IMR-90 (cell line): Measurements from ENCODE around the gene CARD10.

ENCODE experiments used
- CEBPB ChIP-seq: IDR thresholded peaks from 2 replicates; pipeline ENCODE4 v1.6.1; 2012; ENCODE audit warnings: low read depth, low read length, improper control_type of control experiment
- CHD1 ChIP-seq: IDR thresholded peaks from 2 replicates; pipeline ENCODE4 v1.6.1; 2012; ENCODE audit warnings: low read depth, low read length, improper control_type of control experiment
- MAFK ChIP-seq: IDR thresholded peaks from 2 replicates; pipeline ENCODE4 v1.6.1; 2012; ENCODE audit warnings: low read depth, low read length, improper control_type of control experiment
- MAZ ChIP-seq: IDR thresholded peaks from 2 replicates; pipeline ENCODE4 v1.6.1; 2012; ENCODE audit warnings: low read depth, mild to moderate bottlenecking, low read length, improper control_type of control experiment, moderate library complexity, borderline replicate concordance
- MXI1 ChIP-seq: IDR thresholded peaks from 2 replicates; pipeline ENCODE4 v1.6.1; 2012; ENCODE audit warnings: low read depth, mild to moderate bottlenecking, low read length, moderate library complexity, borderline replicate concordance
- NFE2L2 ChIP-seq: fragments of 150-350 bp; IDR thresholded peaks from 2 replicates; pipeline ENCODE4 v1.6.1; 2016; ENCODE audit warnings: low read depth, mild to moderate bottlenecking, low read length
- POLR2A ChIP-seq: IDR thresholded peaks from 2 replicates; pipeline ENCODE4 v1.6.1; 2012; ENCODE audit warnings: mild to moderate bottlenecking, low read depth, low read length
- RAD21 ChIP-seq: IDR thresholded peaks from 2 replicates; pipeline ENCODE4 v1.6.1; 2012; ENCODE audit warnings: low read length, improper control_type of control experiment
- RFX5 ChIP-seq: IDR thresholded peaks from 2 replicates; pipeline ENCODE4 v1.8.0; 2012; ENCODE audit warnings: low read depth, mild to moderate bottlenecking, low read length, moderate library complexity
- TF ChIP-seq, protein P1 (sequence below): conservative IDR thresholded peaks from 2 replicates; pipeline ENCODE4 v1.5.1; 2012; ENCODE audit warnings: mild to moderate bottlenecking, low read depth, low read length, improper control_type of control experiment
- TF ChIP-seq, protein P2 (sequence below): fragments of 150-350 bp; IDR thresholded peaks from 2 replicates; pipeline ENCODE4 v1.6.1; 2017; ENCODE audit warnings: mild to moderate bottlenecking, antibody characterized with exemption, low read length, low read depth
- TF ChIP-seq, protein P3 (sequence below): fragments of 150-350 bp; IDR thresholded peaks from 2 replicates; pipeline ENCODE4 v1.6.1; 2016; ENCODE audit warnings: low read depth, mild to moderate bottlenecking, low read length, moderate library complexity, borderline replicate concordance

DNA sequence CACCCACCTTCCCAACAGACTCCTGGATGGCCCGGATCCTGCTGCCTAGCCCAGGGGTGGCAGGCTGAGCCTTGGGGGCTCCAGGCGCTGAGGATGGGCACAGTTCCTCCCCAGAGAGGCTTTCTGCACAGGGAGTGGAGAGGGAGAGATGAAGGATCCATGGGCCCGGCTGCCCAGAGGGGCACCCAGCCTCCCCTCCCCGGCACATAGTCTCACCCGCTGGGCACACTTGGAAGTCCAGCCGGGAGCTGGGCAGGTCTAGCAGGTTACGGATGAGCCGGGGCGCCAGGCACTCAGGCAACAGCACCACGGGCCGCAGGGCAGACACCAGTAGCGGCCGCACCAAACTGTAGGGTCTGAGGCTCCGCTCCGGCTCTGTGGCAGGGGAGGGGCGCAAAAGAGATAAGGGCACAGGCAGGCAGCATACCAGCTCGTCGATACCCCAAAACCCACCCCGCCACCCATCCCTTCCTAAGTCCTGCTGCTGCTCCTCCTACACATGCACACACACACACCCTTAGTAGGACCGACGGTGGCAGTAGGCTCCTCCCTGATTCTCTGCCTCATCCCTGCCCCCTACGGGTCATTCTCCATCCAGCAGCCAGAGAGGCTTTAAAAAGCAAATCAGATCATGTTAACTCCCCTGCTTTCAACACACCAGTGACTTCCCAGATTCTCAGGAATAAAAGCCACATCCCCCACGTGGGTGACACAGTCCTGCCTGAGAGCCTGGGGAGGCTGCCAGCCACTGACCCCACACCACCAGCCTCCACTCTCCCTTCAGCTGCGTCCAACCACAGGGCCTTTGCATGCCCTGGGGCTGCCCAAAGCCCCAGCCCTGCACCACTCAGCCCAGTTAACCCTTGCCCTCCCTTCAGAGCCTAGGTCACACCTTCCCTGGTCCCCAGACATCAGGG is 26.5 kb downstream of the CARD10 start:
- TF ChIP-seq CHD1 (no peak), POLR2A (no peak), MAFK (no peak), CEBPB (no peak), RAD21 (peak; percentile 24; the same call in 1 of the 2 replicates), NFE2L2 (no peak), MXI1 (no peak), RFX5 (no peak), MAZ (no peak)
- TF ChIP-seq, protein P1, sequence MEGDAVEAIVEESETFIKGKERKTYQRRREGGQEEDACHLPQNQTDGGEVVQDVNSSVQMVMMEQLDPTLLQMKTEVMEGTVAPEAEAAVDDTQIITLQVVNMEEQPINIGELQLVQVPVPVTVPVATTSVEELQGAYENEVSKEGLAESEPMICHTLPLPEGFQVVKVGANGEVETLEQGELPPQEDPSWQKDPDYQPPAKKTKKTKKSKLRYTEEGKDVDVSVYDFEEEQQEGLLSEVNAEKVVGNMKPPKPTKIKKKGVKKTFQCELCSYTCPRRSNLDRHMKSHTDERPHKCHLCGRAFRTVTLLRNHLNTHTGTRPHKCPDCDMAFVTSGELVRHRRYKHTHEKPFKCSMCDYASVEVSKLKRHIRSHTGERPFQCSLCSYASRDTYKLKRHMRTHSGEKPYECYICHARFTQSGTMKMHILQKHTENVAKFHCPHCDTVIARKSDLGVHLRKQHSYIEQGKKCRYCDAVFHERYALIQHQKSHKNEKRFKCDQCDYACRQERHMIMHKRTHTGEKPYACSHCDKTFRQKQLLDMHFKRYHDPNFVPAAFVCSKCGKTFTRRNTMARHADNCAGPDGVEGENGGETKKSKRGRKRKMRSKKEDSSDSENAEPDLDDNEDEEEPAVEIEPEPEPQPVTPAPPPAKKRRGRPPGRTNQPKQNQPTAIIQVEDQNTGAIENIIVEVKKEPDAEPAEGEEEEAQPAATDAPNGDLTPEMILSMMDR: peak; percentile 44
- TF ChIP-seq, protein P2, sequence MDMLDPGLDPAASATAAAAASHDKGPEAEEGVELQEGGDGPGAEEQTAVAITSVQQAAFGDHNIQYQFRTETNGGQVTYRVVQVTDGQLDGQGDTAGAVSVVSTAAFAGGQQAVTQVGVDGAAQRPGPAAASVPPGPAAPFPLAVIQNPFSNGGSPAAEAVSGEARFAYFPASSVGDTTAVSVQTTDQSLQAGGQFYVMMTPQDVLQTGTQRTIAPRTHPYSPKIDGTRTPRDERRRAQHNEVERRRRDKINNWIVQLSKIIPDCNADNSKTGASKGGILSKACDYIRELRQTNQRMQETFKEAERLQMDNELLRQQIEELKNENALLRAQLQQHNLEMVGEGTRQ: peak; percentile 57; the same call in 1 of the 2 replicates
- TF ChIP-seq, protein P3, sequence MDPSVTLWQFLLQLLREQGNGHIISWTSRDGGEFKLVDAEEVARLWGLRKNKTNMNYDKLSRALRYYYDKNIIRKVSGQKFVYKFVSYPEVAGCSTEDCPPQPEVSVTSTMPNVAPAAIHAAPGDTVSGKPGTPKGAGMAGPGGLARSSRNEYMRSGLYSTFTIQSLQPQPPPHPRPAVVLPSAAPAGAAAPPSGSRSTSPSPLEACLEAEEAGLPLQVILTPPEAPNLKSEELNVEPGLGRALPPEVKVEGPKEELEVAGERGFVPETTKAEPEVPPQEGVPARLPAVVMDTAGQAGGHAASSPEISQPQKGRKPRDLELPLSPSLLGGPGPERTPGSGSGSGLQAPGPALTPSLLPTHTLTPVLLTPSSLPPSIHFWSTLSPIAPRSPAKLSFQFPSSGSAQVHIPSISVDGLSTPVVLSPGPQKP: no peak
